Stomach smooth muscle (tissue), 2 donors: Measurements from ENCODE around the gene ZNF175.

Experiments used
- H3K27ac ChIP-seq: one replicate; pipeline ENCODE4 v1.7.0; 2013; ENCODE audit warnings: mild to moderate bottlenecking, low read length, inconsistent platforms
- H3K27me3 ChIP-seq, 2 donors: one replicate each; pipeline ENCODE4 v1.7.0; 2013; ENCODE audit warnings: low read length in 2 of 2; ENCODE audit not compliant: insufficient read depth in 2 of 2, control insufficient read depth in 1 of 2
- H3K36me3 ChIP-seq, 2 donors: one replicate each; pipeline ENCODE4 v1.7.0; 2013; ENCODE audit warnings: low read length in 2 of 2; ENCODE audit not compliant: control insufficient read depth in 2 of 2, insufficient read depth in 2 of 2
- H3K4me1 ChIP-seq: one replicate; pipeline ENCODE4 v1.7.0; 2013; ENCODE audit warnings: low read length; ENCODE audit not compliant: control insufficient read depth, insufficient read depth
- H3K4me3 ChIP-seq, 2 donors: one replicate each; pipeline ENCODE4 v1.7.0; 2013; ENCODE audit warnings: low read length in 2 of 2
- H3K9ac ChIP-seq, 2 donors: one replicate each; pipeline ENCODE4 v1.7.0; 2013; ENCODE audit warnings: low read length in 2 of 2, mild to moderate bottlenecking in 1 of 2
- H3K9me3 ChIP-seq, 2 donors: one replicate each; pipeline ENCODE4 v1.7.0; 2013; ENCODE audit warnings: low read length in 2 of 2; ENCODE audit not compliant: control insufficient read depth in 2 of 2
- donor health status: healthy.
- donor health status: Pancreatic carcinoma.

Gene ZNF175

GRCh38 chr19:51550848-51551672 lies 20.0 kb upstream of the ZNF175 start:
- peaks cover 5% of the 10 kb centered on the region in 2 donors for H3K27me3 ChIP-seq
- no peaks in the 10 kb centered on the region for H3K4me1 ChIP-seq

GRCh38 chr19:51551673-51552432 lies 19.2 kb upstream of the ZNF175 start:
- H3K36me3 ChIP-seq: no peaks in the 10 kb centered on the region
- no peak overlapping the region for H3K9ac ChIP-seq
- no peak overlapping the region for H3K27ac ChIP-seq
- no peaks in the 10 kb centered on the region for H3K4me1 ChIP-seq
- peaks cover 5% of the 10 kb centered on the region in 2 donors for H3K27me3 ChIP-seq
- no peak overlapping the region for H3K4me3 ChIP-seq
- H3K9me3 ChIP-seq: peaks cover 0 to 7% of the 10 kb centered on the region in 2 donors

More at GRCh38 chr19:51550848-51551672, 20.0 kb upstream of the ZNF175 start:
- H3K4me3 ChIP-seq: no peak overlapping the region
- no peaks in the 10 kb centered on the region for H3K36me3 ChIP-seq
- no peak overlapping the region for H3K27ac ChIP-seq
- no peak overlapping the region for H3K9ac ChIP-seq
- H3K9me3 ChIP-seq: peaks cover 0 to 7% of the 10 kb centered on the region in 2 donors

- no peaks in the 10 kb centered on the region for H3K36me3 ChIP-seq
- no peak overlapping the region for H3K4me3 ChIP-seq
- no peaks in the 10 kb centered on the region for H3K4me1 ChIP-seq
- H3K27ac ChIP-seq: no peak overlapping the region
- peaks cover 5% of the 10 kb centered on the region in 2 donors for H3K27me3 ChIP-seq
- peaks cover 0 to 7% of the 10 kb centered on the region in 2 donors for H3K9me3 ChIP-seq
- H3K9ac ChIP-seq: no peak overlapping the region
Observed at GRCh38 chr19:51552608-51552995, 18.5 kb upstream of the ZNF175 start.

- H3K4me3 ChIP-seq: no peak overlapping the region
Observed at GRCh38 chr19:51552996-51553725, 17.9 kb upstream of the ZNF175 start.

GRCh38 chr19:51559240-51559639 lies 11.8 kb upstream of the ZNF175 start:
- H3K4me1 ChIP-seq: no peaks in the 10 kb centered on the region
- H3K4me3 ChIP-seq: no peak overlapping the region
- H3K9me3 ChIP-seq: peaks cover 0 to 7% of the 10 kb centered on the region in 2 donors
- peaks cover 3 to 15% of the 10 kb centered on the region in 2 donors for H3K27me3 ChIP-seq
- no peak overlapping the region for H3K27ac ChIP-seq
- no peaks in the 10 kb centered on the region for H3K36me3 ChIP-seq
- no peak overlapping the region for H3K9ac ChIP-seq

More at GRCh38 chr19:51552996-51553725, 17.9 kb upstream of the ZNF175 start:
- Histone ChIP-seq H3K4me1 (no peaks in the 10 kb centered on the region), H3K27me3 (peaks cover 5% of the 10 kb centered on the region in 2 donors), H3K36me3 (no peaks in the 10 kb centered on the region), H3K9me3 (peaks cover 0 to 7% of the 10 kb centered on the region in 2 donors), H3K9ac (no peak overlapping the region), H3K27ac (no peak overlapping the region)

GRCh38 chr19:51560339-51560738 lies 10.7 kb upstream of the ZNF175 start:
- no peaks in the 10 kb centered on the region for H3K36me3 ChIP-seq
- H3K27me3 ChIP-seq: peaks cover 0 to 15% of the 10 kb centered on the region in 2 donors
- no peaks in the 10 kb centered on the region for H3K4me1 ChIP-seq
- H3K9ac ChIP-seq: no peak overlapping the region
- no peak overlapping the region for H3K27ac ChIP-seq
- no peaks in the 10 kb centered on the region for H3K9me3 ChIP-seq
- no peak overlapping the region for H3K4me3 ChIP-seq

- no peaks in the 10 kb centered on the region for H3K9me3 ChIP-seq
- no peak overlapping the region for H3K4me3 ChIP-seq
- H3K27me3 ChIP-seq: peaks cover 5 to 24% of the 10 kb centered on the region in 2 donors
Observed at GRCh38 chr19:51564791-51565190, 6.3 kb upstream of the ZNF175 start.

GRCh38 chr19:51565583-51565982 lies 5.5 kb upstream of the ZNF175 start:
- Histone ChIP-seq H3K9me3 (no peaks in the 10 kb centered on the region), H3K27ac (no peak overlapping the region), H3K27me3 (peaks cover 5 to 16% of the 10 kb centered on the region in 2 donors), H3K4me1 (no peaks in the 10 kb centered on the region), H3K4me3 (no peak overlapping the region), H3K36me3 (no peaks in the 10 kb centered on the region), H3K9ac (no peak overlapping the region)

More at GRCh38 chr19:51564791-51565190, 6.3 kb upstream of the ZNF175 start:
- Histone ChIP-seq H3K36me3 (no peaks in the 10 kb centered on the region), H3K9ac (no peak overlapping the region), H3K27ac (no peak overlapping the region), H3K4me1 (no peaks in the 10 kb centered on the region)

GRCh38 chr19:51566489-51567100 lies 4.5 kb upstream of the ZNF175 start:
- H3K4me1 ChIP-seq: peaks cover under 1% of the 10 kb centered on the region
- no peak overlapping the region for H3K9ac ChIP-seq
- peaks cover 5 to 16% of the 10 kb centered on the region in 2 donors for H3K27me3 ChIP-seq
- H3K36me3 ChIP-seq: no peaks in the 10 kb centered on the region
- no peak overlapping the region for H3K27ac ChIP-seq
- no peak overlapping the region for H3K4me3 ChIP-seq
- no peaks in the 10 kb centered on the region for H3K9me3 ChIP-seq

GRCh38 chr19:51567583-51567982 lies 3.5 kb upstream of the ZNF175 start:
- no peak overlapping the region for H3K27ac ChIP-seq
- no peaks in the 10 kb centered on the region for H3K9me3 ChIP-seq
- H3K4me1 ChIP-seq: peaks cover 10% of the 10 kb centered on the region
- no peaks in the 10 kb centered on the region for H3K36me3 ChIP-seq
- H3K4me3 ChIP-seq: no peak overlapping the region
- H3K9ac ChIP-seq: no peak overlapping the region
- H3K27me3 ChIP-seq: peaks cover 5 to 16% of the 10 kb centered on the region in 2 donors
